ENCODE data around the gene LUM.
"Not testable (repeated sequence)": the region's sequence is repeated elsewhere in the genome, so short reads cannot be mapped to it uniquely, and the experiment has no call there.

Gene LUM

GRCh38 chr12:91103101-91103500 lies 8.2 kb downstream of the LUM start:
- ATAC-seq (replicated peaks) (no peak), DNase-seq (no peak)
- no peak overlapping the region for H3K27ac Mint-ChIP-seq
- H3K9me3 Mint-ChIP-seq = no peaks in the 10 kb centered on the region
- no peaks in the 10 kb centered on the region for H3K27me3 Mint-ChIP-seq
- H3K4me3 Mint-ChIP-seq = no peak overlapping the region
- H3K4me1 Mint-ChIP-seq = peaks cover 2 to 6% of the 10 kb centered on the region in 2 donors
- H3K36me3 Mint-ChIP-seq = no peaks in the 10 kb centered on the region

DNA sequence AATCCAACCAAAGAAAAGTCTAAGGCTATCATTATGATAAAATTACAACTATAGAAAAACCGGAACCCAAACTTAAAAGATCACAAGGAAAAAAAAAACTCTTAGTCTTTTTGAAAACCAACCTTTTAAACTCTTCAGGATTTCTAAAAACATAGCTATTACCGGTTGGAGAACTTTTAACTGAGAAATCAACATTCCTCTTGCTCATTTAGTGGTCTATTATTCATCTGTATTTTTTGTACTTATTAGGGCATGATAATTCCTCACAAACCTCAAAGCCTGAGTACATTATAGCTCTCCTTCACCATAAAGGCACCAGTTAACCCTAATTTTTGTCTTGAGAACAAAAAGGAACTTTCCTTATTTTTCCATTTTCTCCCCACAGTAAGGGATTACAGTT lies 10.4 kb downstream of the LUM start:
- Mint-ChIP-seq H3K4me1 (peaks cover 2 to 6% of the 10 kb centered on the region in 2 donors), H3K27me3 (no peaks in the 10 kb centered on the region), H3K4me3 (no peak overlapping the region), H3K9me3 (no peaks in the 10 kb centered on the region), H3K36me3 (no peaks in the 10 kb centered on the region), H3K27ac (no peak overlapping the region)
- no peak for DNase-seq
- no peak for ATAC-seq (replicated peaks)

- H3K9me3 Mint-ChIP-seq = no peaks in the 10 kb centered on the region
- H3K4me1 Mint-ChIP-seq = peaks cover 2 to 6% of the 10 kb centered on the region in 2 donors
- ATAC-seq (replicated peaks) (no peak), DNase-seq (no peak)
- no peak overlapping the region for H3K27ac Mint-ChIP-seq
- no peak overlapping the region for H3K4me3 Mint-ChIP-seq
- no peaks in the 10 kb centered on the region for H3K36me3 Mint-ChIP-seq
- H3K27me3 Mint-ChIP-seq = no peaks in the 10 kb centered on the region
Measured at GRCh38 chr12:91099836-91100235, 11.5 kb downstream of the LUM start.

GRCh38 chr12:91099341-91099740 lies 12.0 kb downstream of the LUM start:
- Mint-ChIP-seq H3K27me3 (no peaks in the 10 kb centered on the region), H3K9me3 (no peaks in the 10 kb centered on the region), H3K4me3 (no peak overlapping the region), H3K27ac (no peak overlapping the region), H3K36me3 (no peaks in the 10 kb centered on the region), H3K4me1 (peaks cover 2 to 6% of the 10 kb centered on the region in 2 donors)
- ATAC-seq (replicated peaks) (no peak), DNase-seq (no peak)

GRCh38 chr12:91098941-91099340 lies 12.4 kb downstream of the LUM start:
- H3K27me3 Mint-ChIP-seq = no peaks in the 10 kb centered on the region
- ATAC-seq (replicated peaks) (no peak), DNase-seq (no peak)
- H3K36me3 Mint-ChIP-seq = no peaks in the 10 kb centered on the region
- H3K4me1 Mint-ChIP-seq = peaks cover 2 to 6% of the 10 kb centered on the region in 2 donors
- H3K4me3 Mint-ChIP-seq = no peak overlapping the region
- no peaks in the 10 kb centered on the region for H3K9me3 Mint-ChIP-seq
- H3K27ac Mint-ChIP-seq = no peak overlapping the region

DNA sequence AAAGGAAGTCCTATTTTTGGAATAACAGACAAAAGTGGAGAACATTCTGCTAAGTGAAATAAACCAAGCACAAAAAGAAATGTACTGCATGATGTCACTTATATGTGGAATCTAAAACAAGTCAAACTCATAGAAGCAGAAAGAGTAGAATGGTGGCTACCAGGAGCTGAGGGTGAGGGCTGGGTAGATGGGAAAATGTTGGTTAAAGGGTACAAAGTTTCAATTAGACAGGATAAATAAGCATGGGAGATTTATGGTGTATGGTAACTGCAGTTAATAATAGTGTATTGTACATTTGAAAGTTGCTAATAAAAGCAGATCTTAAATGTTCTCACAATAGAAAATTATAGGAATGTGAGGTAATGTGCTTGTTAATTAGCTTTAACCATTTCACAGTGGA lies 12.8 kb downstream of the LUM start:
- no peak for ATAC-seq (replicated peaks)
- Mint-ChIP-seq H3K4me1 (peaks cover 2 to 6% of the 10 kb centered on the region in 2 donors), H3K27me3 (no peaks in the 10 kb centered on the region), H3K36me3 (no peaks in the 10 kb centered on the region), H3K4me3 (no peak overlapping the region), H3K27ac (no peak overlapping the region), H3K9me3 (no peaks in the 10 kb centered on the region)
- DNase-seq = no peak

DNA sequence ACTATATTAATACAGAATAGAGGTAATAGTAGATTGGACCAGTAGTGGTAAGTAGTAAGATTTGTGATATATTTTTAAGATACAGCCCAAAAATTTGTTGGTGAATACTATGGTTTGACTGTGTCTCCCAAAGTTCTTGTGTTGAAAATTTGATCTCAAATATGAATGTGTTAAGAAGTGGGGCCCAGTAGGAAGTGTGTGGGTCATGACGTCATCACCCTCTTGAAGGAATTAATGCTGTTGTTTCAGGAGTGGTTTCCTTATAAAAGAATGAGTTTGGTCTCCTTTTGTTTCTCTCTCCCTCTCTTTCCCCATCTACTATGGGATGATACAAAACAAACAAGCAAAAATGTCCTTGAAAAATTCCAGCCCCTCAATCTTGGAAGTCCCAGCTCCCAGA lies 16.3 kb downstream of the LUM start:
- Mint-ChIP-seq H3K27me3 (no peaks in the 10 kb centered on the region), H3K9me3 (peaks cover 8% of the 10 kb centered on the region in 2 donors), H3K4me1 (peaks cover 2 to 6% of the 10 kb centered on the region in 2 donors), H3K4me3 (no peak overlapping the region), H3K36me3 (peaks cover 0 to 2% of the 10 kb centered on the region in 2 donors), H3K27ac (no peak overlapping the region)
- no peak for ATAC-seq (replicated peaks)
- DNase-seq = no peak

- DNase-seq = no peak
- Mint-ChIP-seq H3K27ac (no peak overlapping the region), H3K4me3 (no peak overlapping the region), H3K36me3 (peaks cover 0 to 2% of the 10 kb centered on the region in 2 donors), H3K4me1 (peaks cover 2 to 6% of the 10 kb centered on the region in 2 donors), H3K27me3 (no peaks in the 10 kb centered on the region), H3K9me3 (peaks cover 14 to 16% of the 10 kb centered on the region in 2 donors)
- no peak for ATAC-seq (replicated peaks)
Measured at GRCh38 chr12:91094032-91094662, 17.1 kb downstream of the LUM start.

GRCh38 chr12:91093341-91093740 lies 18.0 kb downstream of the LUM start:
- H3K27me3 Mint-ChIP-seq = no peaks in the 10 kb centered on the region
- peaks cover 0 to 2% of the 10 kb centered on the region in 2 donors for H3K36me3 Mint-ChIP-seq
- no peak overlapping the region for H3K4me3 Mint-ChIP-seq
- peaks cover 18 to 24% of the 10 kb centered on the region in 2 donors for H3K9me3 Mint-ChIP-seq
- DNase-seq (no peak), ATAC-seq (replicated peaks) (no peak)
- no peak overlapping the region for H3K27ac Mint-ChIP-seq
- peaks cover under 1 to 2% of the 10 kb centered on the region in 2 donors for H3K4me1 Mint-ChIP-seq

- DNase-seq (no peak), ATAC-seq (replicated peaks) (no peak)
- H3K27ac Mint-ChIP-seq = no peak overlapping the region
- H3K9me3 Mint-ChIP-seq = peaks cover 18 to 25% of the 10 kb centered on the region in 2 donors
- H3K27me3 Mint-ChIP-seq = no peaks in the 10 kb centered on the region
- no peak overlapping the region for H3K4me3 Mint-ChIP-seq
- peaks cover 0 to 2% of the 10 kb centered on the region in 2 donors for H3K36me3 Mint-ChIP-seq
- no peaks in the 10 kb centered on the region for H3K4me1 Mint-ChIP-seq
Measured at GRCh38 chr12:91091916-91092715, 19.2 kb downstream of the LUM start.

GRCh38 chr12:91089953-91090352 lies 21.3 kb downstream of the LUM start:
- peaks cover 18 to 25% of the 10 kb centered on the region in 2 donors for H3K9me3 Mint-ChIP-seq
- not testable (repeated sequence) for H3K27me3 Mint-ChIP-seq; H3K27ac Mint-ChIP-seq; H3K36me3 Mint-ChIP-seq; ATAC-seq (replicated peaks); H3K4me1 Mint-ChIP-seq; DNase-seq; H3K4me3 Mint-ChIP-seq

DNA sequence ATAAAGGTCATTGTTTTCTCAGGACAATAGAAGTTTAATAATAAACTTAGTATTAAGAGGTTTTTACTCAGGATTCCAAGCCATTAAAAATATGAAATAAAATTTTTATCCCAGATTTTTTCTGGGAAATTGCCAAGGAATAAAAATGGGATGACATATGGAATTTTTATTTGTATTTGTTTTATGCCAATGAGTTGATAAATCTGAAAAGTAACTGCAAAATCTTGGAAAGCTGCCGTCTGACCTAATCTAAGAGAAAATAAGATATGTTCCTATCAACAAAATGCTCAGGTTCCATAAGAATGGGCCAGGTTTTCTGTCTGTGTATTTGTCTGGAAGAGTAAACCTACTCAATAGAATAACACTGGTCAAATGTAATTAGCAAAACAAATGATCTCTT lies 31.3 kb downstream of the LUM start:
- Mint-ChIP-seq H3K4me1 (no peaks in the 10 kb centered on the region), H3K9me3 (no peaks in the 10 kb centered on the region)
- ATAC-seq (replicated peaks) = no peak

DNA sequence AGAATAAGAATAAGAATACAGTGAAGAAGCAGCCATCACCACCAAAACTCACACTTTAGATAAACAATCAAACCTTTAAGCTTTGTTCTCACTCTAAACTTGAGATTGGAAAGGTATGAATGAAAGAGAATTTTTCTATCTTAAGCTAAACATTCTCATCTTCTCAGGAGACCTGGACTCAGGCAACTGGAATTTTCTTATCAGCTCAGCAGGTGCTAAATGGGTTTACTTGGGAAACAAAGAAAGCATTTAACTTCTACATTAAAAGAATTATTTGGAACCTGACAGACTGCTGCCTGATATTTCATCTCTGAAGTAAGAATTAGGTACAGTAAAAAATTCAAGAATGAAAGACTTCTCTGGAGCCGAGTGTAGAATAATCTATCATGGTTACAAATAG lies 32.8 kb downstream of the LUM start:
- Mint-ChIP-seq H3K9me3 (no peaks in the 10 kb centered on the region), H3K4me3 (no peak overlapping the region), H3K27ac (no peak overlapping the region), H3K27me3 (peaks cover 0 to 13% of the 10 kb centered on the region in 2 donors), H3K4me1 (no peaks in the 10 kb centered on the region), H3K36me3 (no peaks in the 10 kb centered on the region)
- DNase-seq = no peak
- ATAC-seq (replicated peaks) = no peak

More for the DNA sequence above, 31.3 kb downstream of the LUM start:
- no peak for DNase-seq
- no peak overlapping the region for H3K27ac Mint-ChIP-seq
- H3K4me3 Mint-ChIP-seq = no peak overlapping the region
- no peaks in the 10 kb centered on the region for H3K36me3 Mint-ChIP-seq
- H3K27me3 Mint-ChIP-seq = peaks cover 0 to 8% of the 10 kb centered on the region in 2 donors

DNA sequence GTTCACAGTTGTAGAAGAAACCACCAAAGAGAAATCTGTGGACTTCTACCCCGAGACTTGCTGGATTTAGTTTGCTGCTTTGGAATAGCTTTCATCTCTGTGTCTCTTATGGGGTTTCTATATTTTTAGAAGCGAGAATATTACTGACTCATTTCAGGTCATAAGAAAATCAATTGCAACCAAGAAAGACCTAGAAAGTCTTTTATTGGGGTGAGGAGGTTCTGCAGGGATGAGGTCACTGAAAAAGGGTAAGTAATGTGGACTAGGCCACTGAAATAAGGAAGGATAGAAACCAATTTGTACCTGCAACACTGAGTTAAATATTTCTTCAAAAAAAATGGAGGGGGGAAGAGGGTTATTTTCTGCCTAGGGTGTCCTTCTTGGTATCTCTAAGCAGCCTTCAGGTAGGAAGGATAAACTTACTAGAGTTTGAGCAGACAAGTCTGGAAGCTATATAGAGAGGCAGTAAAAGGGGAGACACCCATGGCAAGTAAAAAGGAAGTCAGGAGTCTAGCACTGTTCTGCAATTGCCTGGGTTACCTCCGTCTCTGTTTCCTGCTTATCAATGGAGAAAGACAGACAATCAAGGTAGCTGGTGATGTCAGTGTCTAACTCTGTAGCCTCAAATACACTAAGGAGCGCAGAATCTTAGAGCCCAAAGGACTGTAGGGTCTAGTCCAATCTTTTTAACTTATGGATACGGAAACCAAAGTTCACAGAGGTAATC lies 33.9 kb downstream of the LUM start:
- Mint-ChIP-seq H3K9me3 (no peaks in the 10 kb centered on the region), H3K27ac (no peak overlapping the region), H3K36me3 (no peaks in the 10 kb centered on the region), H3K27me3 (peaks cover 0 to 13% of the 10 kb centered on the region in 2 donors), H3K4me3 (no peak overlapping the region), H3K4me1 (no peaks in the 10 kb centered on the region)
- DNase-seq (no peak), ATAC-seq (replicated peaks) (no peak)

Measured in stimulated activated naive B cell treated with anti-CD40 and anti-IgM and Interleukin-4, amounts not matched to agents 10 μg/mL and 1 μg/mL and 100 μg/mL, for 72 hours (primary cell).